ENCODE results near the gene TXNRD1.

DNA sequence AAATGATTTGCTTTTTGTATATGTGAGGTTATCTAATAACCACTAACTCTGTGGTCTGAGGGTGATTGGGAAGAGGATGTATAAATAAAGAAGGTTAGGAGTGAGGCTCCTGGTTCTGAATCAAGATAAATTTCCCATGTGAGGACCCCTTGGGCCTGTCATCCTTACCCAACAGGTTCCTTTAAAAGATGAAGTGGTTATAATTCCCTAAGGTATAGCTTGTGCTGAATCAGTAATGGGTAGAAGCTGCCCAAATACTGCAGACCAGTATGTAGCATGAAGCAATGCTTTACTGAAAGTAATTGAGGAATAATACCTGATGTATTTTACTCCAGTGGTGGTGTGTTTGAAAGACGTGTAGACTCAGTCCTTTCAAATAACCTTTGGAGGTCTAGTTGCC is 96.6 kb downstream of the TXNRD1 start:
- TF ChIP-seq, protein P1, sequence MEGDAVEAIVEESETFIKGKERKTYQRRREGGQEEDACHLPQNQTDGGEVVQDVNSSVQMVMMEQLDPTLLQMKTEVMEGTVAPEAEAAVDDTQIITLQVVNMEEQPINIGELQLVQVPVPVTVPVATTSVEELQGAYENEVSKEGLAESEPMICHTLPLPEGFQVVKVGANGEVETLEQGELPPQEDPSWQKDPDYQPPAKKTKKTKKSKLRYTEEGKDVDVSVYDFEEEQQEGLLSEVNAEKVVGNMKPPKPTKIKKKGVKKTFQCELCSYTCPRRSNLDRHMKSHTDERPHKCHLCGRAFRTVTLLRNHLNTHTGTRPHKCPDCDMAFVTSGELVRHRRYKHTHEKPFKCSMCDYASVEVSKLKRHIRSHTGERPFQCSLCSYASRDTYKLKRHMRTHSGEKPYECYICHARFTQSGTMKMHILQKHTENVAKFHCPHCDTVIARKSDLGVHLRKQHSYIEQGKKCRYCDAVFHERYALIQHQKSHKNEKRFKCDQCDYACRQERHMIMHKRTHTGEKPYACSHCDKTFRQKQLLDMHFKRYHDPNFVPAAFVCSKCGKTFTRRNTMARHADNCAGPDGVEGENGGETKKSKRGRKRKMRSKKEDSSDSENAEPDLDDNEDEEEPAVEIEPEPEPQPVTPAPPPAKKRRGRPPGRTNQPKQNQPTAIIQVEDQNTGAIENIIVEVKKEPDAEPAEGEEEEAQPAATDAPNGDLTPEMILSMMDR (IDR thresholded peaks at IDR 0.05) = no peak
- TF ChIP-seq POLR2A (IDR thresholded peaks at IDR 0.05) = no peak

Measured in body of pancreas (tissue), 4 donors.